GM23338 (cell line): ENCODE results near the gene SHC4. TPM values are rescaled to one million over a fixed set of nuclear protein-coding genes. Genes with fewer than 3 reads are reported as not detected.

ENCODE experiments used
- ATAC-seq: fragments of 200-7000 bp; cut with Tn5 transposase; 3 replicates; pipeline ENCODE4 v1.9.1; 2020
- DNase-seq: peaks from one replicate; pipeline ENCODE4 v3.0.0-alpha.2; 2015; ENCODE audit warnings: low spot score
- H2AFZ ChIP-seq: fragments of 200-600 bp; sonication (generic); 2 replicates; pipeline ENCODE4 v1.8.0; 2016; ENCODE audit warnings: antibody characterized with exemption, mild to moderate bottlenecking, moderate library complexity
- H3F3A ChIP-seq: fragments of 200-600 bp; sonication (generic); replicated peaks from 2 replicates; pipeline ENCODE4 v1.8.0; 2017; ENCODE audit warnings: antibody characterized with exemption, mixed run types, low read depth
- H3K27ac ChIP-seq: fragments of 200-600 bp; sonication (generic); 2 replicates; pipeline ENCODE4 v1.6.1; 2016; ENCODE audit warnings: low read depth
- H3K27me3 ChIP-seq: fragments of 200-600 bp; sonication (generic); 2 replicates; pipeline ENCODE4 v1.8.0; 2016; ENCODE audit warnings: mild to moderate bottlenecking, mixed run types, moderate library complexity; ENCODE audit not compliant: insufficient read depth
- H3K36me3 ChIP-seq: fragments of 200-600 bp; sonication (generic); 2 replicates; pipeline ENCODE4 v1.8.0; 2016; ENCODE audit warnings: mild to moderate bottlenecking; ENCODE audit not compliant: insufficient read depth
- H3K4me1 ChIP-seq: fragments of 200-600 bp; sonication (generic); 2 replicates; pipeline ENCODE4 v1.8.0; 2016; ENCODE audit warnings: mild to moderate bottlenecking, moderate library complexity; ENCODE audit not compliant: insufficient read depth
- H3K4me2 ChIP-seq: fragments of 200-600 bp; sonication (generic); 2 replicates; pipeline ENCODE4 v1.7.1; 2017; ENCODE audit warnings: mixed run types
- H3K4me3 ChIP-seq: fragments of 200-600 bp; sonication (generic); 2 replicates; pipeline ENCODE4 v1.6.1; 2016; ENCODE audit warnings: mixed run types
- H3K79me2 ChIP-seq: fragments of 200-600 bp; sonication (generic); replicated peaks from 2 replicates; pipeline ENCODE4 v1.8.0; 2017; ENCODE audit warnings: mild to moderate bottlenecking; ENCODE audit not compliant: insufficient read depth
- H3K9me2 ChIP-seq: fragments of 200-600 bp; sonication (generic); 2 replicates; pipeline ENCODE4 v1.8.0; 2017; ENCODE audit not compliant: insufficient read depth
- H4K20me1 ChIP-seq: fragments of 200-600 bp; sonication (generic); replicated peaks from 2 replicates; pipeline ENCODE4 v1.8.0; 2017; ENCODE audit warnings: mild to moderate bottlenecking; ENCODE audit not compliant: insufficient read depth
- H3K27ac Mint-ChIP-seq: 2 replicates; pipeline ENCODE4 v1.8.0; 2020; ENCODE audit warnings: inconsistent platforms, mild to moderate bottlenecking, moderate library complexity, mixed read lengths
- H3K27me3 Mint-ChIP-seq: 3 replicates; pipeline ENCODE4 v1.8.0; 2022; ENCODE audit warnings: low read depth, mild to moderate bottlenecking, moderate library complexity, mixed read lengths, inconsistent platforms; ENCODE audit not compliant: insufficient read depth, poor library complexity
- H3K36me3 Mint-ChIP-seq: 3 replicates; pipeline ENCODE4 v1.8.0; 2021; ENCODE audit warnings: low read depth, mild to moderate bottlenecking, inconsistent platforms, moderate library complexity, mixed read lengths
- H3K4me1 Mint-ChIP-seq: 3 replicates; pipeline ENCODE4 v1.8.0; 2020; ENCODE audit warnings: mild to moderate bottlenecking, inconsistent platforms, mixed read lengths
- H3K4me3 Mint-ChIP-seq: 3 replicates; pipeline ENCODE4 v1.8.0; 2021; ENCODE audit warnings: moderate library complexity, mild to moderate bottlenecking, inconsistent platforms, mixed read lengths
- H3K9me3 Mint-ChIP-seq: 3 replicates; pipeline ENCODE4 v1.8.0; 2020; ENCODE audit warnings: moderate library complexity, mild to moderate bottlenecking, inconsistent platforms, mixed read lengths
- CREB1 ChIP-seq: fragments of 250-450 bp; sonication (Bioruptor Pico); IDR thresholded peaks from 2 replicates; pipeline ENCODE4 v1.5.0; 2020; ENCODE audit warnings: low read depth, mild to moderate bottlenecking, moderate library complexity
- CTCF ChIP-seq, 2 experiments: fragments of 200-600 bp in 1 of 2; sonication (generic) in 1 of 2; conservative IDR thresholded peaks; 2 replicates each; pipeline versions ENCODE4 v1.5.1 to v1.6.1; 2016 to 2017; ENCODE audit warnings: antibody characterized with exemption in 2 of 2, low read depth in 2 of 2, mild to moderate bottlenecking in 2 of 2, moderate library complexity in 1 of 2
- ETS1 ChIP-seq: IDR thresholded peaks from 2 replicates; pipeline ENCODE4 v1.6.1; 2016; ENCODE audit warnings: antibody characterized with exemption
- EZH2 ChIP-seq: fragments of 200-600 bp; sonication (generic); IDR thresholded peaks from one replicate; pipeline ENCODE4 v1.8.0; 2017; ENCODE audit warnings: antibody characterized with exemption, mild to moderate bottlenecking, low read depth; ENCODE audit not compliant: unreplicated experiment
- EZH2phosphoT487 ChIP-seq: fragments of 200-600 bp; sonication (generic); IDR thresholded peaks from one replicate; pipeline ENCODE4 v1.8.1; 2018; ENCODE audit warnings: antibody characterized with exemption; ENCODE audit not compliant: unreplicated experiment
- JUNB ChIP-seq: IDR thresholded peaks from one replicate; pipeline ENCODE4 v1.6.1; 2016; ENCODE audit warnings: antibody characterized with exemption; ENCODE audit not compliant: unreplicated experiment
- NANOG ChIP-seq: IDR thresholded peaks from 2 replicates; pipeline ENCODE4 v1.6.1; 2016; ENCODE audit warnings: antibody characterized with exemption, borderline replicate concordance
- POLR2AphosphoS5 ChIP-seq: IDR thresholded peaks from 2 replicates; pipeline ENCODE4 v1.6.1; 2016; ENCODE audit warnings: antibody characterized with exemption, low read depth
- REST ChIP-seq: IDR thresholded peaks from one replicate; pipeline ENCODE4 v1.6.1; 2018; ENCODE audit warnings: antibody characterized with exemption; ENCODE audit not compliant: unreplicated experiment
- STAT1 ChIP-seq: IDR thresholded peaks from one replicate; pipeline ENCODE4 v1.6.1; 2016; ENCODE audit warnings: antibody characterized with exemption; ENCODE audit not compliant: unreplicated experiment
- ZNF114 ChIP-seq: fragments of 250-450 bp; sonication (Bioruptor Pico); IDR thresholded peaks from 2 replicates; pipeline ENCODE4 v1.5.0; 2020; ENCODE audit warnings: mild to moderate bottlenecking, moderate library complexity
- ZNF331 ChIP-seq: fragments of 250-450 bp; sonication (Bioruptor Pico); IDR thresholded peaks from 2 replicates; pipeline ENCODE4 v1.5.0; 2020; ENCODE audit warnings: low read depth, mild to moderate bottlenecking, moderate library complexity
- ZNF462 ChIP-seq: fragments of 250-450 bp; sonication (Bioruptor Pico); IDR thresholded peaks from 2 replicates; pipeline ENCODE4 v1.5.0; 2020; ENCODE audit warnings: mild to moderate bottlenecking, moderate library complexity
- polyA plus RNA-seq: library from polyadenylated mRNA; unstranded; fragments of >200 nt; fragmentation: Nextera tagmentation; extraction: Ambion mirVana; gene quantifications from 2 replicates; pipeline ENCODE4 v1.2.1, GENCODE V29; 2016
- total RNA-seq: library from RNA; depleted of rRNA; stranded (reverse); fragments of >200 nt; shearing (Covaris generic); gene quantifications from 2 replicates; pipeline ENCODE4 v1.2.3, GENCODE V29; 2014

SHC4 gene
- total and polyA plus RNA-seq, 2 experiments from 2014 or later, result 0.21 to 0.32 TPM

GRCh38 chr15:48916721-48917120, 47.0 kb downstream of the SHC4 start:
- Mint-ChIP-seq H3K4me3 (no peak overlapping the region), H3K36me3 (no peaks in the 10 kb centered on the region), H3K9me3 (no peaks in the 10 kb centered on the region), H3K4me1 (0 out of 3 replicates have a peak, but pooled peaks cover 4% of the 10 kb centered on the region), H3K27ac (no peak overlapping the region), H3K27me3 (no peaks in the 10 kb centered on the region)
- H3K27ac ChIP-seq, result no peak overlapping the region
- H2AFZ ChIP-seq, result no peak overlapping the region
- TF ChIP-seq JUNB (no peak), ZNF462 (no peak), ETS1 (no peak), EZH2phosphoT487 (no peak), CTCF (conservative IDR thresholded peaks at IDR 0.05; ENCODE audit: low read depth in 2 of 2) (no peak), STAT1 (no peak), NANOG (no peak), EZH2 (no peak), REST (no peak), POLR2AphosphoS5 (no peak), CREB1 (CRISPR knock-in tag) (no peak), ZNF331 (CRISPR knock-in tag) (no peak), ZNF114 (CRISPR knock-in tag) (no peak)
- no peaks in the 10 kb centered on the region for H3K36me3 ChIP-seq
- 0 out of 2 replicates have a peak, but pooled peaks cover 6% of the 10 kb centered on the region for H3K9me2 ChIP-seq
- ATAC-seq (no peak), DNase-seq (no peak)
- H3F3A ChIP-seq, result no peaks in the 10 kb centered on the region
- no peaks in the 10 kb centered on the region for H4K20me1 ChIP-seq
- H3K79me2 ChIP-seq, result no peaks in the 10 kb centered on the region
- no peak overlapping the region for H3K4me2 ChIP-seq
- H3K4me3 ChIP-seq, result no peak overlapping the region
- H3K27me3 ChIP-seq, result no peaks in the 10 kb centered on the region
- no peaks in the 10 kb centered on the region for H3K4me1 ChIP-seq
